SK-N-SH (cell line): ENCODE results near the gene LTV1.

Experiments used
- CTCF ChIP-seq: fragments of 200-600 bp; sonication (generic); IDR thresholded peaks from 2 replicates; pipeline ENCODE4 v1.6.1; 2017; ENCODE audit warnings: antibody characterized with exemption, mild to moderate bottlenecking, moderate library complexity
- SIN3A ChIP-seq: IDR thresholded peaks from 2 replicates; pipeline ENCODE4 v1.6.1; 2012; ENCODE audit warnings: low read depth, mild to moderate bottlenecking, low read length, moderate library complexity, borderline replicate concordance
- TAF1 ChIP-seq: IDR thresholded peaks from 2 replicates; pipeline ENCODE4 v1.6.1; 2012; ENCODE audit warnings: low read depth, mild to moderate bottlenecking, low read length, moderate library complexity, borderline replicate concordance
- TEAD4 ChIP-seq: IDR thresholded peaks from 2 replicates; pipeline ENCODE4 v1.4.0; 2012; ENCODE audit warnings: mild to moderate bottlenecking, borderline replicate concordance; ENCODE audit not compliant: insufficient read depth

GRCh38 chr6:143828572-143828971 lies 14.6 kb upstream of the LTV1 start:
- TF ChIP-seq TAF1, result no peak
- TF ChIP-seq TEAD4, result no peak
- no peak for TF ChIP-seq SIN3A
- no peak for TF ChIP-seq CTCF
